ENCODE data around the gene S1PR5.

DNA sequence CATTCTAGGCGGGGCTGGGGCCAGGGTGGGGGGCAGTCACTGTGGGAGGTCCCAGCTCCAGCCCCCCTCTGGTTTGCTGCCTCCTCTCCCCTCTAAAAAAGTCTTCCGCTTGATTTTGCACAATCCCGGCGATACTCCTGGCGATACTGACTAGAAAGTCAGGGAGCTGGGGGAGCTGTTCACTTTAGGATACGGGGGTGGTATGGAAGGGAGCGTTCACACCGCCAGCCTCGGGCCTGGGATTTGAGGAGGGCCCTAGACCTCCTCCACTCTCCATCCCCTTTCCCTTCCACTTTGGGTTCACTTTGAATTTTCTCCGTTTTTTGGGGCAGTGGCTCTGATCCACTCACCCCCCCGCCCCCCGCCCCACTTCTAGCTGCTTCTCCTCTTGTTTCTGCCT lies 49.1 kb downstream of the S1PR5 start:
- TF ChIP-seq, protein P1, sequence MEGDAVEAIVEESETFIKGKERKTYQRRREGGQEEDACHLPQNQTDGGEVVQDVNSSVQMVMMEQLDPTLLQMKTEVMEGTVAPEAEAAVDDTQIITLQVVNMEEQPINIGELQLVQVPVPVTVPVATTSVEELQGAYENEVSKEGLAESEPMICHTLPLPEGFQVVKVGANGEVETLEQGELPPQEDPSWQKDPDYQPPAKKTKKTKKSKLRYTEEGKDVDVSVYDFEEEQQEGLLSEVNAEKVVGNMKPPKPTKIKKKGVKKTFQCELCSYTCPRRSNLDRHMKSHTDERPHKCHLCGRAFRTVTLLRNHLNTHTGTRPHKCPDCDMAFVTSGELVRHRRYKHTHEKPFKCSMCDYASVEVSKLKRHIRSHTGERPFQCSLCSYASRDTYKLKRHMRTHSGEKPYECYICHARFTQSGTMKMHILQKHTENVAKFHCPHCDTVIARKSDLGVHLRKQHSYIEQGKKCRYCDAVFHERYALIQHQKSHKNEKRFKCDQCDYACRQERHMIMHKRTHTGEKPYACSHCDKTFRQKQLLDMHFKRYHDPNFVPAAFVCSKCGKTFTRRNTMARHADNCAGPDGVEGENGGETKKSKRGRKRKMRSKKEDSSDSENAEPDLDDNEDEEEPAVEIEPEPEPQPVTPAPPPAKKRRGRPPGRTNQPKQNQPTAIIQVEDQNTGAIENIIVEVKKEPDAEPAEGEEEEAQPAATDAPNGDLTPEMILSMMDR (IDR thresholded peaks at IDR 0.05; ENCODE audit: insufficient read depth, low read length, poor library complexity, severe bottlenecking), result no peak
- TF ChIP-seq EZH2phosphoT487 (conservative IDR thresholded peaks at IDR 0.05; ENCODE audit: low read length), result no peak

Measured in SU-DHL-6 (cell line).